Smooth muscle cell (in vitro differentiated cells): ENCODE data around the gene GNA15. TPM values are rescaled to one million over a fixed set of nuclear protein-coding genes. Genes with fewer than 3 reads are reported as not detected.

Source experiments
- DNase-seq: peaks from one replicate; lab custom pipeline; 2025; ENCODE audit not compliant: unreplicated experiment; lab: John Stamatoyannopoulos, UW
- H2AFZ ChIP-seq: fragments of 200-600 bp; sonication (generic); 2 replicates; pipeline ENCODE4 v1.6.0; 2016; ENCODE audit warnings: antibody characterized with exemption, low read depth, mild to moderate bottlenecking
- H3F3A ChIP-seq: fragments of 200-600 bp; sonication (generic); 2 replicates; pipeline ENCODE4 v1.6.0; 2017; ENCODE audit warnings: antibody characterized with exemption, low read depth
- H3K27ac ChIP-seq: fragments of 200-600 bp; sonication (generic); 2 replicates; pipeline ENCODE4 v1.5.1; 2016; ENCODE audit warnings: low read depth, mild to moderate bottlenecking
- H3K27me3 ChIP-seq: fragments of 200-600 bp; sonication (generic); 2 replicates; pipeline ENCODE4 v1.6.1; 2016; ENCODE audit warnings: low read depth, mild to moderate bottlenecking
- H3K36me3 ChIP-seq: fragments of 200-600 bp; sonication (generic); 2 replicates; pipeline ENCODE4 v1.5.1; 2016; ENCODE audit warnings: low read depth
- H3K4me1 ChIP-seq: fragments of 200-600 bp; sonication (generic); 2 replicates; pipeline ENCODE4 v1.5.1; 2016; ENCODE audit warnings: low read depth
- H3K4me2 ChIP-seq: fragments of 200-600 bp; sonication (generic); 2 replicates; pipeline ENCODE4 v1.6.0; 2016; ENCODE audit warnings: mild to moderate bottlenecking
- H3K4me3 ChIP-seq: fragments of 200-600 bp; sonication (generic); 2 replicates; pipeline ENCODE4 v1.5.1; 2016; ENCODE audit warnings: mild to moderate bottlenecking
- H3K79me2 ChIP-seq: fragments of 200-600 bp; sonication (generic); 2 replicates; pipeline ENCODE4 v1.6.0; 2016; ENCODE audit warnings: low read depth, mild to moderate bottlenecking
- H3K9ac ChIP-seq: fragments of 200-600 bp; sonication (generic); 2 replicates; pipeline ENCODE4 v1.6.0; 2016; ENCODE audit warnings: low read depth
- H3K9me3 ChIP-seq: fragments of 200-600 bp; sonication (generic); replicated peaks from 2 replicates; pipeline ENCODE4 v1.5.1; 2016; ENCODE audit warnings: low read depth
- H4K20me1 ChIP-seq: fragments of 200-600 bp; sonication (generic); 2 replicates; pipeline ENCODE4 v1.6.0; 2016; ENCODE audit warnings: low read depth
- WGBS: methylation state at CpG from one replicate; pipeline ENCODE4 v1.1.7; 2016; ENCODE audit warnings: low lambda C conversion rate; 5-methylcytosine and 5-hydroxymethylcytosine counted together
- polyA plus RNA-seq: library from polyadenylated mRNA; unstranded; fragments of >200 nt; fragmentation: Nextera tagmentation; extraction: Ambion mirVana; gene quantifications from 2 replicates; pipeline ENCODE4 v1.2.1, GENCODE V29; 2016
- total RNA-seq: library from RNA; depleted of rRNA; stranded (reverse); fragments of >200 nt; gene quantifications from 2 replicates; pipeline ENCODE4 v1.2.3, GENCODE V29; 2014
- TF ChIP-seq, protein P1 (sequence below): fragments of 200-600 bp; sonication (generic); IDR thresholded peaks from 2 replicates; pipeline ENCODE4 v1.5.1; 2017; ENCODE audit warnings: borderline replicate concordance, mild to moderate bottlenecking, antibody characterized with exemption; ENCODE audit not compliant: insufficient read depth, poor library complexity, severe bottlenecking

GNA15 gene
- total and polyA plus RNA-seq, 2 experiments from 2014 or later = 1.2 to 1.8 TPM

DNA sequence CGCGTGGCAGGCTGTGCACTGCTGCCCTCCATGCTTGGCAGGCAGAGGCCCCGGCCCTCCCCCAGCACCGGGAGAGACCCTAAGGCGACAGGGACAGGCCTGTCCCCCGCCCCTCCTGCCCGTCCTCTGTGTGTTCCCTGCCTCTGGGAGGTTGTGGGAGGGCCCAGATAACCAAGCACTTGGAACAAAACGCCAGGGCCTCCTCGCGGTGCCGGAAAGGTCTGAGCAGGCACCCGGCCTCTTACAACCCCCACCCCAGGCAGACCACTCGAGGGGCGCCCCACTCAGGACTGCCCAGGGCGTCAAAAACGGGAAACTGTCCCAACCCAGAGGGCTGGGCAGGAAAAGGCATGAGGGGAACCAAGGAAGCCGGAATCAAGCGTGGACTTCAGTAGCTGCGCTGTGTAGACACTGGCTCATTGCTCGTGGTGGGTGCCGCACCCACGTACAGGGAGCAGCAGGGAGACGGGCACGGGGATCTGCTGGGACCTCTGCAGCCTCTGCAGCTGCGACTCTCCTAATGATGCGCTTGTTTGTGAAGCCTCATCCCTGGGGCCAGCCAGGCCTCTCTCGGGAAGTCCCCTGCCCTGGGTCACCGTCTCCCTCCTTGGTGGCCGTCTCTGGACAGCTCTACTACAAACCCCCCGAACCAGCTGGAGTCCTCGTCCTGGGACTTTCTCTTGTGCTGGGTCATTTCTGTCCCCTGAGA lies 21.7 kb upstream of the GNA15 start:
- no peak overlapping the region for H3K4me3 ChIP-seq
- no peak for DNase-seq
- no peaks in the 10 kb centered on the region for H3K9me3 ChIP-seq
- H4K20me1 ChIP-seq = peaks cover 77% of the 10 kb centered on the region
- no peaks in the 10 kb centered on the region for H3K27me3 ChIP-seq
- H3K79me2 ChIP-seq = peaks cover 8% of the 10 kb centered on the region
- 96% methylated on average over 20 of the region's 31 CpGs for WGBS
- no peaks in the 10 kb centered on the region for H3F3A ChIP-seq
- no peak overlapping the region for H3K27ac ChIP-seq
- H3K36me3 ChIP-seq = no peaks in the 10 kb centered on the region
- no peak overlapping the region for H3K9ac ChIP-seq
- H3K4me2 ChIP-seq = no peak overlapping the region
- TF ChIP-seq, protein P1, sequence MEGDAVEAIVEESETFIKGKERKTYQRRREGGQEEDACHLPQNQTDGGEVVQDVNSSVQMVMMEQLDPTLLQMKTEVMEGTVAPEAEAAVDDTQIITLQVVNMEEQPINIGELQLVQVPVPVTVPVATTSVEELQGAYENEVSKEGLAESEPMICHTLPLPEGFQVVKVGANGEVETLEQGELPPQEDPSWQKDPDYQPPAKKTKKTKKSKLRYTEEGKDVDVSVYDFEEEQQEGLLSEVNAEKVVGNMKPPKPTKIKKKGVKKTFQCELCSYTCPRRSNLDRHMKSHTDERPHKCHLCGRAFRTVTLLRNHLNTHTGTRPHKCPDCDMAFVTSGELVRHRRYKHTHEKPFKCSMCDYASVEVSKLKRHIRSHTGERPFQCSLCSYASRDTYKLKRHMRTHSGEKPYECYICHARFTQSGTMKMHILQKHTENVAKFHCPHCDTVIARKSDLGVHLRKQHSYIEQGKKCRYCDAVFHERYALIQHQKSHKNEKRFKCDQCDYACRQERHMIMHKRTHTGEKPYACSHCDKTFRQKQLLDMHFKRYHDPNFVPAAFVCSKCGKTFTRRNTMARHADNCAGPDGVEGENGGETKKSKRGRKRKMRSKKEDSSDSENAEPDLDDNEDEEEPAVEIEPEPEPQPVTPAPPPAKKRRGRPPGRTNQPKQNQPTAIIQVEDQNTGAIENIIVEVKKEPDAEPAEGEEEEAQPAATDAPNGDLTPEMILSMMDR = no peak
- no peaks in the 10 kb centered on the region for H3K4me1 ChIP-seq
- H2AFZ ChIP-seq = no peak overlapping the region

DNA sequence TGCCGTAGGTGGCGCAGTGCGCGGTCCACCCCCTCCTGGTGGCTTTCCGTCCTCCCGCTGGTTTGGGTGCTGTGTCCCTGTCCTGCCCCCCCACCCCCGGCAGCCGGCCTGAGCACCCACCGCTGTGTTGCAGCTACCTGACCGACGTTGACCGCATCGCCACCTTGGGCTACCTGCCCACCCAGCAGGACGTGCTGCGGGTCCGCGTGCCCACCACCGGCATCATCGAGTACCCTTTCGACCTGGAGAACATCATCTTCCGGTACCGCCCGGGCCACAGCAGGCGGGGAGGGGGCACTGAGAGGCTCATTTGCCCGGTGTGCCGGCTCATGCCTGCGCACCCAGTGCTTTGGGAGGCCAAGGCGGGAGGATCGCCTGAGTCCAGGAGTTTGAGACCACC lies 21.0 kb upstream of the GNA15 start:
- DNase-seq = no peak

DNA sequence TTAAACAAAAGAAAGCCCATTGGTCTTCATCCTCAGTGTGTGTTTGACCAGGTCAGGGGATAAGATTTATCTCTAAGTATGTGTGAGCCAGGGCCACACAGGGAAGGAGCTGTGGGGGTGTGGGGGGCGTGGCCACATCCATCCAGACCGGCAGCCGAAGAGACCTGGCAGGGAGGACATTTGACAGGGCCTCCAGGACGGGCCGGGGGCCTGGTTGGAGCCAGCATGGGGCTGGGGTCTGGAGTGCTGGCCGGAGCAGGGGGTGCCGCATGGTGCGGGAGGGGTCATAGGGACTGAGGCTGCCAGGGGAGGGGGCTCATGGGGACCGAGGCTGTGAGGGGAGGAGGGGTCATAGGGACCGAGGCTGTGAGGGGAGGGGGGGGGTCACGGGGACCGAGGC lies 20.4 kb upstream of the GNA15 start:
- Histone ChIP-seq H3K27me3 (no peaks in the 10 kb centered on the region), H3K4me2 (no peak overlapping the region), H4K20me1 (peaks cover 65% of the 10 kb centered on the region), H3F3A (no peaks in the 10 kb centered on the region), H3K79me2 (peaks cover 4% of the 10 kb centered on the region), H3K9ac (no peak overlapping the region), H3K36me3 (no peaks in the 10 kb centered on the region), H2AFZ (no peak overlapping the region), H3K27ac (no peak overlapping the region), H3K9me3 (no peaks in the 10 kb centered on the region), H3K4me3 (no peak overlapping the region), H3K4me1 (no peaks in the 10 kb centered on the region)
- TF ChIP-seq, protein P1 = no peak
- WGBS = 74% methylated on average over 8 of the region's 12 CpGs
- DNase-seq = no peak

More for the DNA sequence above, 21.0 kb upstream of the GNA15 start:
- H3K36me3 ChIP-seq = no peaks in the 10 kb centered on the region
- H2AFZ ChIP-seq = no peak overlapping the region
- 96% methylated on average over 29 of the region's 29 CpGs for WGBS
- H3K4me1 ChIP-seq = no peaks in the 10 kb centered on the region
- H3K9me3 ChIP-seq = no peaks in the 10 kb centered on the region
- H3F3A ChIP-seq = no peaks in the 10 kb centered on the region
- H3K27ac ChIP-seq = no peak overlapping the region
- no peak overlapping the region for H3K4me3 ChIP-seq
- H3K9ac ChIP-seq = no peak overlapping the region
- peaks cover 4% of the 10 kb centered on the region for H3K79me2 ChIP-seq
- TF ChIP-seq, protein P1 = no peak
- peaks cover 71% of the 10 kb centered on the region for H4K20me1 ChIP-seq
- no peak overlapping the region for H3K4me2 ChIP-seq
- H3K27me3 ChIP-seq = no peaks in the 10 kb centered on the region
